HG02973 (cell line): ENCODE measurements around the gene ZFP42.
"Not testable (repeated sequence)": the region's sequence is repeated elsewhere in the genome, so short reads cannot be mapped to it uniquely, and the experiment has no call there.

Experiments used
- ATAC-seq: cut with Tn5 transposase; IDR thresholded peaks from one replicate; pipeline ENCODE4 v1.9.1; 2021; ENCODE audit warnings: moderate library complexity; ENCODE audit not compliant: unreplicated experiment

The ZFP42 gene

DNA sequence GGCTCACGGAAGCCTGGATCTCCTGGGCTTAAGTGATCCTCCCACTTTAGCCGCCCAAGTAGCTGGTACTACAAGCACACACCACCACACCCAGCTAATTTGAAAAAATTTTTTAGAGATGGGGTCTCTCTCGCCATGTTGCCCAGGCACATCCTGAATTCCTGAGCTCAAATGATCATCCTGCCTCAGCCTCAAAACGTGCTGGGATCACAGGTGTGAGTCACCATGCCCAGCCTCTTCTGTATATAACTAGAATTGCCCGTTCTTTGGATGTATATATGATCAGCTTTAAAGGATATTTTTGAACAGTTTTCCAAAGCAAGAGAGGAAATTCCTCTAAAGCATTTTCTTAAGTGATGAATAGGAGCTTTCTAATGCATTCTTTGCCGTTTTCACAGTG, 22.7 kb downstream of the ZFP42 start:
- ATAC-seq: no peak

DNA sequence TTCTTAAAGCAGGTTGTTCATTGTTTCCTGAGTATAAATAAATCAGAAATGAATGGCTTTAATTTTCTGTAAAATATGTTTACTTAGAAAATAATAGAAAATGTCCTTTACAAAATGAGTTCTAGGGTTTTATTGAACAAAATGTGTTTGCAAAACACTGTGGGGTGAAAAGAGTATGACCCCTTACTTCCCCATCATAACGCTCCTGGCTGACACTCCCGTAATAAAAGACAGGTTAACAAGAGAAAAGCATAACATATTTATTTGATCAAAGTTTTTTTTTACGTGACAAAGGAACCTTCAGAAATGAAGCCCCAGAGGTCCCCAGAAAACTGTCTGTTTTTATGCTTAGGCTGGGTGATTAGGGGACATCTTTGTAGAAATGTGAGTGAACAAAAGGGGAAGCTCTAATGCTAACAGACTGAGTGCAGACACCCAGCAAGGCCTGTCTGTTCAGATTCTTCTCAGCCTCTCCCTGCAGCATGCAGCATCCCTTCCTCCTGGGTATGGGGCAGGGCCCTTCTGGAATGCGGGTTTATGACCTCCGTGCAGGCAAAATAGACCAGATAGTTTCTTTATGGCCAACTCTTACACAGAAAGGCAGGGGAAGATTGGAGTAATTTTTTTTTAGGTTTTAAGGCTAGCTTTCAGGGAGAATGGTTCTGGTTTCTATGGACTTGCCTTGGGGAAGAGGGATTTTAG, 26.1 kb downstream of the ZFP42 start:
- no peak for ATAC-seq

DNA sequence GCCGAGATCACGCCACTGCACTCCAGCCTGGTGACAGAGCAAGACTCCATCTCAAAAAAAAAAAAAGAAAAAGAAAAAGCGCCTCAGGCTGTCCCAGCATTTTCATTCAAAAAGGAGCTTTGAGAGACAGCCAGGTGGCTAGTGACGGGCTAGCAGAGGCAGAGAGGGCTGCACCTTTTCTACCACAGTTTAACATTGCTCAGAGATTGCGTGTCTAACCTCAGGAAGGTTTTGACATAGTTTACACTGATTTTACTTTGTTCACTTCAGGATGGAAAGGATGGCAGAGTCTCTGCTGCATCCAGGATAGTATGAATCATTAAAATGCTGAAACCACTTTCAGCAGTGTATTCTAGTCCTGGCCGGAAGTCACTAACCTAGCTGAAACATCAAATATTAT, 28.1 kb downstream of the ZFP42 start:
- no peak for ATAC-seq

DNA sequence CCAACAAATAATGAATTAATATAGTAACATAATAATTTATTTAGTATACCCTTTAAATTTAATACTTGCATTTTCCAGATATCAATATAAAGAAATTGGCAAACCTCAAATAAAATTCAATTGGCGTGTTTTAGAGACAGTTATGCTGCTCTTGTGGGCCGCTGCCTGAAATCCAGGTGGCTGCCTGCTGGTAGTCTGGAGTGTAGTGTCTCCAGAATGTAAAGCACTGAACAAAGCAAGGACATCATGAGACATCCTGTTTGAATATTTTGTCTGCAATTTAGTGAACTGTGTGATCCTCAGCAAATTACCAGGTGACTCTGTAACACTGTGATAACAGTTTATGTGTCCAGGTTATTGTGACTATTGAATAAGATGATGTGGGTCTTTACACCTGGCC, 29.9 kb downstream of the ZFP42 start:
- ATAC-seq: no peak

DNA sequence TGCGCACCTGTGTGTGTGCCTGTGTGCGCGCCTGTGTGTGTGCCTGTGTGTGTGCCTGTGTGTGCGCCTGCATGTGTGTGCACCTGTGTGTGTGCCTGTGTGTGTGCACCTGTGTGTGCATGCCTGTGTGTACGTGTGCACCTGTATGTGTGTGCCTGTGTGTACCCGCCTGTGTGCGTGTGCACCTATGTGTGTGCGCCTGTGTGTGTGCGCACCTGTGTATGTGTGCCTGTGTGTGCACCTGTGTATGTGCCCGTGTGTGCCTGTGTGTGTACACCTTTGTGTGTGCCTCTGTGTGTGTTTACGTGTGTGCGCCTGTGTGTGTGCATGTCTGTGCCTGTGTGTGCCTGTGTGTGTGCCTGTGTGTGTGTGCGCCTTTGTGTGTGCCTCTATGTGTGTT, 33.5 kb downstream of the ZFP42 start:
- ATAC-seq: no peak

DNA sequence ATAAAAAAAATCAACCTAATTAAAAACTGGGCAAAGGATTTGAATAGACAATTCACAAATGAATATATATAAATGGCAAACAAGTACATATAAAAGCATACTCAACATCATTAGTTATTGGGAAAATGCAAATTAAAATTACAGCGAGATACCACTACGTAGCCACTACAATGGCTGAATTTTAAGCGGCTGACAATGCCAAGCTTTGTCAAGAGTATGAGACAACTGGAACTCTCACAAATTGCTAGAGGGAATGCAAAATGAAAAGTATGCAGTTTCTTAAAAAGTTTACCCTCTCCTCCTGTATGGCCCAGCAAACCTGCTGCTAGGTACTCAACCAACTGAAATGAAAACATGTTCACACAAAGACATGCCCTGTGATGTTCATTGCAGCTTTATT, 34.8 kb downstream of the ZFP42 start:
- ATAC-seq: no peak

DNA sequence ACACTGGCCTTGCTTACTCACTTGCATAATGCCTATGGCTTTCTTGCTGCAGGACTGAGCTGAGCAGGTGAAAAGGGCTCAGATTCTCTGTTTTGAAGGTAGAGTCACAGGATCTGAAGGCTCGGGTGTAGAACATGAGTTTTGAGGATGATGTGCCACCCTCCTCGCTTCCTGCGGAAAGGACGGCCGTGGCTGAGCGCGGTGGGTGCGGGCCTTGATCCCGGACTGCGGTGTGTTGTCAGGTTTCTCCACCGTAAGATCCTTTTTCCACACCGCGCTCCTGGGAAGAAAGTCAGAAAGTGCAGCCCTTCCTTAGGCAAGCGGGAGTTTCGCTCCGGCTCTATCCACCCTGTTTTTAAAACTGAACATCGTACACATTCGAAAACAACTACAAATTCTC, 36.2 kb downstream of the ZFP42 start:
- ATAC-seq: no peak

DNA sequence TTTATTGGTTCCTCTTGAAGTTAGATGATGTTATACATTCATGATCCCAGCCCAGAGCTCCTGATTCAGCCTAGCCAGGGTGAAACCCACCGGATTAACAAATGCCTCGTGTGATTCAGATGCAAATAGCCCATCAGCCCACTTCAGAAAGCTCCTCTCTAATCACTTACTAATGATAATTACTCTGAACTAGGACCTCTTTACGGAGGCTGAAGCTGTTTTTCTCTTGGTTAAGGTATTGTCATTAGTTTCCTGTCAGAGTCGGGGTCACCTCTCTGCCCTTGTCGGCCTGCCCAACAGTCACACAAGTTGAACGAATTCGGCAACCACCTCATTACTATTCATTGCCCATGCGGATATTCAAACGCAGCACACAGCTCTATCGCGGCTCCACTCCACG, 36.6 kb downstream of the ZFP42 start:
- ATAC-seq: no peak

DNA sequence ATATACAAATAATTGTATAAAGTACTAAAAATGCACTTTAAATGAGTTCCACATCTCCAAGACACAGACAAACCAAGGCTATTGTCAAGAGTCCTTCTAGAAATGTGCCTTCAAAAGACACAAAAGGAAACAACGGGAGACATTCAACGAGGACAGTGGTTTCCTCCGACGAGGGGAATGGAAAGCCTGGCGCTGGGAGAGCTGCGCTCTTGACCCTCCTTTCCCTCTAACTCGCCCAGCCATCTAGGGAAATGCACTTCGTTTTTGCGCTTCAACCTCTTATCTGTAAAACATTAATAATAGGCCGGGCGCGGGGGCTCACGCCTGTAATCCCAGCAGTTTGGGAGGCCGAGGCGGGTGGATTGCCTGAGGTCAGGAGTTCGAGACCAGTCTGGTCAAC, 37.0 kb downstream of the ZFP42 start:
- no peak for ATAC-seq

DNA sequence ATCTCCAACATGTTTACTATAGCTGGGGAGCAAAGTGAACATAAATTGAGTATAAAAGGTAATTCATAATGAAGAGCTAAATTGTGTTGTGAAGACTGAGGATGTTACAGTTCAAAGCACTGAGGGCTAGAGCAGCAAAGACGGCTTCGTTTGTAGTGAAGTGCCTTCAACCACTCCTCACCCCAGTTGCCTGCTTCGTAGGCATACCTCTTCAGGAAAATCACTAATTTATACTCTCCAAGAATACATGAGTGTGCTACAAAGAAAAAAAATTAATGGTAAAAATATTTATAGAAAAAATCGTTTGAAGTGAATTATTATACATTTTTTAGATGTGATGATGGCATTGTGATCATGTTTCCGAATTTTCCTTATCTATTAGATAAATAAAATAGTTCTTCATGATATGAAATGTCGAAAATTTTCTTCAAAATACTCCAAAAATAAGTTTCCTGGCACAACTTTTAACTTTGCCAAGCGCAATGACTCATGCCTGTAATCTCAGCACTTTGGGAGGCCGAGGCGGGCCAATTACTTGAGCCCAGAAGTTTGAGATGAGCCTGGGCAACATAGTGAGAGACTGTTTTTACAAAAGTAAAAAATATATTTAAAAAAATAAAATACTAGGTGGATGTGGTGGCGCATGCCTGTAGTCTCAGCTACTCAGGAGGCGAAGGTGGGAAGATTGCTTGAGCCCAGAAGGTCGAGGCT, 41.6 kb downstream of the ZFP42 start:
- ATAC-seq: no peak

DNA sequence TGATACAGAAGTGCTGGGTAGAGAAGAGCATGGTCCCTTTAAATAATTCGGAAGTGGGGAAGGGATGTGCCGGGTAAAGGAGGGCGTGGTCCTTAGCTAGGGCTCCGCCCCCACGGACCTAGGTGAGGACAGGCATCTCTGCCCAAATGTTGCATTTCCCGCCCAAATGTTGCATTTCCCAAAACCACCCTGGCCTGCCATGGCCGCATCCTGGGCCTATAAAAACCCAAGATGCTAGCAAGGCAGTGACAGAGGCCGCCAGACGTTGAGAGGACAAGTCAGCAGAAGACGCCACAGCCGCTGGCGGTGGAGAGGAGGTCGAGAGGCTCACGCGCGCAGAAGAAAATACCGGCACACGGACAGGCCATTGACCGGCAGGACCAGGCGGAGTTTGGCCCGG, 46.1 kb downstream of the ZFP42 start:
- no peak for ATAC-seq

DNA sequence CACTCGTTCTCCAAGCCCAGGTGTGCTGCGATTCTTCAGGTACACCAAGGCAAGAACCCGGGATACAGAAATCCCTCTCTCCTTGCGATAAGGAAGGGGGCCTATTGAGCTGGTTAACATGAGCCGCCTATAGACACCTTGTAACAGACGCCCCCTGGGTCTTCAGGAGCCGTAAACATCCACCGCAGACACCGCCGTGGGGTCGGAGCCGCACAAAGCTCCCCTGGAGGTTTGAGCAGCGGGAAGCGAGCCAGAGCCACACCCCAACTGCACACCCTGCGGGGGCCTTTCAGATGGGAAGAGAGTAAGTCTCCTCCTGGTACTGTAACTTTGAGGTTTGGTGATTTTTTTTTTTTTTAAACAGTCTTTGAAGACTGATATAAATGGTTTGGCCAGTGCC, 46.6 kb downstream of the ZFP42 start:
- no peak for ATAC-seq

DNA sequence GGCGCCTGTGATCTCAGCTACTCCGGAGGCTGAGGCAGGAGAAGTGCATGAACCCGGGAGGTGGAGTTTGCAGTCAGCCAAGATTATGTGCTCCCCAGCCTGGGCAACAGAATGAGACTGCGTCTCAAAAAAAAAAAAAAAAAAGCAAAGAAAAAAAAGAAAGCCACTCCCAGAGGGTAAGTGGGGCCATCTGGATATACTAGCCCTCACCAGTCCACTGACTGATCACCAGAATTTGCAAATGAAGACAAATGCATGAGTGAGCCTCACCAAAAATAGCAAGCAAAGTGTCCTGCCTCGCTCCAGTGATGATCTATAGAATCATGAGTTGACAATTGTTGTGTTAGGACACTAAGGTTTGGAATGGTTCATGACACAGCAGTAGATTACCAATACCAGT, 47.6 kb downstream of the ZFP42 start:
- no peak for ATAC-seq

DNA sequence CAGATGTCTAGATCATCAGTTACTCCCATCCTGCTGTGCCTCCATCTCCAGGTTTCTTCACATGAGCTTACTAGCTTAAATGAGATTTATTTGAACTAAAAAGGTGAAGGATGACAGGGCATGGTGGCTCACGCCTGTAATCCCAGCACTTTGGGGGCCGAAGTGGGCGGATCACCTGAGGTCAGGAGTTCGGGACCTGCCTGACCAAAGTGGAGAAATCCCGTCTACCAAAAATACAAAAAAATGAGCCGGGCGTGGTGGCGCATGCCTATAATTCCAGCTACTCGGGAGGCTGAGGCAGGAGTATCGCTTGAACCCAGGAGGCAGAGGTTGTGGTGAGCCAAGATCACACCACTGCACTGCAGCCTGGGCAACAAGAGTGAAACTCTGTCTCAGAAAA, 49.9 kb downstream of the ZFP42 start:
- not testable (repeated sequence) for ATAC-seq

DNA sequence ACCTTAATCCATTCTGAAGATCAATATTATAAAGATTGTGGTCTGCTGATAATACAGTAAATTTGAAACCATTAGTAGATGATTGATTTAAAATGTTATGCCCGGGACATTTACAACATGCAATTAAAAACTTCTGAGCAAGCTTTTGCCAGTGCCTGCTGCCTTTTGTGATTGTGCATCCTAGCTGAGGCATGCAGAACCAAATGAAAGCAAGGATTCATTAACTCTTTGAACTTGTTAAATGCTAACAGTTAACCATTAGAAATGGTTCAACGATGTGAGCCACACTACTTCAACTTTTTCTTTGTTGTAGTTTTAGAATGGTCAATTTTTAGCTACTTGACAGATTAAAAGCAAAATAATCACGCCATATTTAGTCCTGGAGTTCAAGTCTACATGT, 51.1 kb downstream of the ZFP42 start:
- ATAC-seq: no peak

DNA sequence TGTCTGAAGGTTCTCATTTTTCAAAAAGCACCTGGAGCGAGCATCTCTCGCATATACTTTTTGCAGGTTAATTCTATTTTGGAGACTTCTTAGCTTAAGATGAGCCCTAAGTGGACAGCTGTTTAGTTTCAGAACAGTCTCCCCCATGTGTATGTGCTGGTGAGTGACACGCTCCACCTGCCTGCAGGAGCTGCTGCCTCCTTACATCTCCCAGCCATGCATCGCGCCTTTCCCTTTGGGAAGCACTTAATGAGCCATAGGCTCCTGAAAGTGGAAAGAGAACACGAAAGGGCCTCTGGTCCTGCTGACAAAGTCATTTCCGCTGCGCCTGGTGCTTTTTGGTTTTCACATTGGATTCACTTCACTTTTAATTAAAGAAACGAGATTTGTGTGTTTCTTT, 57.7 kb downstream of the ZFP42 start:
- ATAC-seq: no peak
